Prostate gland (tissue), 2 donors: ENCODE results near the gene SPARCL1.

Experiments
- CTCF ChIP-seq, 4 experiments: fragments of 200-600 bp in 2 of 4; fragments of 450-650 bp in 2 of 4; sonication (generic) in 2 of 4; IDR thresholded peaks; 1 replicate in 3 of 4; 2 replicates in 1 of 4; pipeline ENCODE4 v1.5.1; 2016 to 2019; ENCODE audit warnings: antibody characterized with exemption in 4 of 4, mild to moderate bottlenecking in 2 of 4, moderate library complexity in 2 of 4
- POLR2A ChIP-seq: fragments of 450-650 bp; IDR thresholded peaks from one replicate; pipeline ENCODE4 v1.6.1; 2016; ENCODE audit warnings: antibody characterized with exemption, mild to moderate bottlenecking
- POLR2AphosphoS5 ChIP-seq: sonication (generic); formaldehyde crosslinking; IDR thresholded peaks from one replicate; pipeline ENCODE4 v1.6.1; 2017; ENCODE audit warnings: antibody characterized with exemption

GRCh38 chr4:87555773-87556619 is 26.8 kb upstream of the SPARCL1 start:
- TF ChIP-seq CTCF (IDR thresholded peaks at IDR 0.05) (no peak), POLR2A (no peak), POLR2AphosphoS5 (no peak)
